ENCODE measurements around the gene KCNMA1. TPM values are rescaled to one million over a fixed set of nuclear protein-coding genes. Genes with fewer than 3 reads are reported as not detected.

The KCNMA1 gene
- total and polyA plus RNA-seq, 10 of the 15 experiments (the other 5 are each of a cell fraction or from before 2014, with no cell fraction given) = 8.5 to 77.0 (median 21.3) TPM

GRCh38 chr10:76954838-76955237, 682.8 kb downstream of the KCNMA1 start:
- Histone ChIP-seq H3K27ac (ENCODE audit: control insufficient read depth, insufficient read depth) (no peak overlapping the region), H4K20me1 (ENCODE audit: control insufficient read depth, insufficient read depth) (no peaks in the 10 kb centered on the region), H3K9ac (ENCODE audit: control insufficient read depth, insufficient read depth, low read length) (no peak overlapping the region), H3K4me3 (no peak overlapping the region), H2AFZ (ENCODE audit: control insufficient read depth, low read depth, low read length) (no peak overlapping the region), H3K79me2 (ENCODE audit: control insufficient read depth, insufficient read depth, low read length) (no peaks in the 10 kb centered on the region), H3K4me1 (ENCODE audit: control insufficient read depth, insufficient read depth, low read length) (no peaks in the 10 kb centered on the region), H3K36me3 (ENCODE audit: control insufficient read depth in 2 of 2, insufficient read depth in 2 of 2, low read length in 1 of 2) (no peaks in the 10 kb centered on the region), H3K27me3 (replicated peaks in 1 of 2; ENCODE audit: control insufficient read depth in 2 of 2, insufficient read depth in 2 of 2, low read length in 1 of 2) (no peaks in the 10 kb centered on the region), H3K4me2 (ENCODE audit: control insufficient read depth, insufficient read depth) (no peak overlapping the region), H3K9me3 (replicated peaks; ENCODE audit: control insufficient read depth, insufficient read depth, low read length) (no peaks in the 10 kb centered on the region)
- in situ Hi-C loops (cut with MboI) (no loop called here), intact Hi-C loops (cut with micrococcal nuclease; ENCODE audit: unreplicated experiment) (no loop called here)
- RAD21 ChIA-PET (ENCODE audit: unreplicated experiment) = interaction anchor here (0.7 kb wide), 1 partner anchor 14 kb away, joined by 3 read pairs; no protein-coding TSS in a partner anchor
- DNase-seq (ENCODE audit: low read depth, low spot score) = no peak
- no TSS peak for BruUV-seq (replicated peaks)
- WGBS (ENCODE audit: insufficient coverage, insufficient replicate concordance, low lambda C conversion rate, missing lambda C conversion rate) = 52% methylated on average over 2 of the region's 3 CpGs
- POLR2A ChIA-PET = interaction anchor here (0.5 kb wide), 1 partner anchor 787 kb away, joined by 6 read pairs; no protein-coding TSS in a partner anchor
- CTCF ChIA-PET = interaction anchor here (0.7 kb wide), 1 partner anchor 42 kb away, joined by 3 read pairs; no protein-coding TSS in a partner anchor
- ATAC-seq = no peak
- SMC1A ChIA-PET (ENCODE audit: uncharacterized antibody, unreplicated experiment) = no interaction called here
- no peak for TF ChIP-seq CBFB (IDR thresholded peaks at IDR 0.05; ENCODE audit: low read depth)
- TF ChIP-seq HCFC1 (IDR thresholded peaks at IDR 0.05; ENCODE audit: low read length) = no peak
- no peak for TF ChIP-seq ZNF207 (IDR thresholded peaks at IDR 0.05; ENCODE audit: borderline replicate concordance)
- no peak for FAIRE-seq

- Histone ChIP-seq H3K27ac (ENCODE audit: control insufficient read depth, insufficient read depth) (no peak overlapping the region), H3K9me3 (replicated peaks; ENCODE audit: control insufficient read depth, insufficient read depth, low read length) (no peaks in the 10 kb centered on the region), H3K36me3 (ENCODE audit: control insufficient read depth in 2 of 2, insufficient read depth in 2 of 2, low read length in 1 of 2) (no peaks in the 10 kb centered on the region; a peak in 1 of 4 replicates), H4K20me1 (ENCODE audit: control insufficient read depth, insufficient read depth) (no peaks in the 10 kb centered on the region), H3K27me3 (replicated peaks in 1 of 2; ENCODE audit: control insufficient read depth in 2 of 2, insufficient read depth in 2 of 2, low read length in 1 of 2) (no peaks in the 10 kb centered on the region), H3K9ac (ENCODE audit: control insufficient read depth, insufficient read depth, low read length) (no peak overlapping the region), H3K79me2 (ENCODE audit: control insufficient read depth, insufficient read depth, low read length) (no peaks in the 10 kb centered on the region), H3K4me3 (no peak overlapping the region), H3K4me2 (ENCODE audit: control insufficient read depth, insufficient read depth) (no peak overlapping the region), H2AFZ (ENCODE audit: control insufficient read depth, low read depth, low read length) (no peak overlapping the region), H3K4me1 (ENCODE audit: control insufficient read depth, insufficient read depth, low read length) (no peaks in the 10 kb centered on the region)
- ATAC-seq (no peak), FAIRE-seq (no peak), DNase-seq (ENCODE audit: low read depth, low spot score) (no peak)
- SMC1A ChIA-PET (ENCODE audit: uncharacterized antibody, unreplicated experiment) = no interaction called here
- in situ Hi-C loops (cut with MboI) = no loop called here
- intact Hi-C loops (cut with micrococcal nuclease; ENCODE audit: unreplicated experiment) = no loop called here
- POLR2A ChIA-PET = no interaction called here
- WGBS (ENCODE audit: insufficient coverage, insufficient replicate concordance, low lambda C conversion rate, missing lambda C conversion rate) = 0% methylated on average over 1 of the region's 1 CpG
- RAD21 ChIA-PET (ENCODE audit: unreplicated experiment) = no interaction called here
- TF ChIP-seq, protein P1, sequence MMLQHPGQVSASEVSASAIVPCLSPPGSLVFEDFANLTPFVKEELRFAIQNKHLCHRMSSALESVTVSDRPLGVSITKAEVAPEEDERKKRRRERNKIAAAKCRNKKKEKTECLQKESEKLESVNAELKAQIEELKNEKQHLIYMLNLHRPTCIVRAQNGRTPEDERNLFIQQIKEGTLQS (IDR thresholded peaks at IDR 0.05; ENCODE audit: borderline replicate concordance, extremely low read depth, low read depth, low read length) = no peak
- TF ChIP-seq MEF2A (IDR thresholded peaks at IDR 0.05; ENCODE audit: insufficient read depth, low read depth, low read length) = no peak
- CTCF ChIA-PET = no interaction called here
- no TSS peak for BruUV-seq (replicated peaks)
These were observed 687.3 kb downstream of the KCNMA1 start for GRCh38 chr10:76950354-76950753.
